Endodermal cell (in vitro differentiated cells): ENCODE data around the gene YPEL5. TPM values are rescaled to one million over a fixed set of nuclear protein-coding genes. Genes with fewer than 3 reads are reported as not detected.
"Not testable (repeated sequence)": the region's sequence is repeated elsewhere in the genome, so short reads cannot be mapped to it uniquely, and the experiment has no call there.

Experiments used
- DNase-seq: peaks from one replicate; pipeline ENCODE4 v3.0.0-alpha.2; 2017
- H3K27ac ChIP-seq: 2 replicates; pipeline ENCODE4 v1.5.1; 2013; ENCODE audit warnings: mild to moderate bottlenecking, low read depth, low read length, moderate library complexity
- H3K27me3 ChIP-seq: 2 replicates; pipeline ENCODE4 v1.6.1; 2013; ENCODE audit warnings: mild to moderate bottlenecking, low read length, moderate library complexity; ENCODE audit not compliant: insufficient read depth, control insufficient read depth, poor library complexity, severe bottlenecking
- H3K36me3 ChIP-seq: 2 replicates; pipeline ENCODE4 v1.7.0; 2013; ENCODE audit warnings: mild to moderate bottlenecking, low read length, moderate library complexity; ENCODE audit not compliant: control insufficient read depth, insufficient read depth
- H3K4me1 ChIP-seq: one replicate; pipeline ENCODE4 v1.7.0; 2013; ENCODE audit warnings: low read length; ENCODE audit not compliant: control insufficient read depth, insufficient read depth
- H3K4me3 ChIP-seq: 2 replicates; pipeline ENCODE4 v1.5.1; 2013; ENCODE audit warnings: mild to moderate bottlenecking, low read length, moderate library complexity
- H3K9ac ChIP-seq: 2 replicates; pipeline ENCODE4 v1.6.1; 2013; ENCODE audit warnings: mild to moderate bottlenecking, low read length, moderate library complexity; ENCODE audit not compliant: poor library complexity, severe bottlenecking; ENCODE audit errors: extremely low read depth
- H3K9me3 ChIP-seq: 2 replicates; pipeline ENCODE4 v1.6.1; 2013; ENCODE audit warnings: mild to moderate bottlenecking, low read length, moderate library complexity; ENCODE audit not compliant: control insufficient read depth
- H3K27ac Mint-ChIP-seq: 2 replicates; pipeline ENCODE4 v1.8.0; 2020; ENCODE audit warnings: mixed read lengths
- H3K27me3 Mint-ChIP-seq: 2 replicates; pipeline ENCODE4 v1.8.0; 2021; ENCODE audit warnings: mild to moderate bottlenecking, mixed read lengths; ENCODE audit not compliant: insufficient read depth
- H3K36me3 Mint-ChIP-seq: 2 replicates; pipeline ENCODE4 v1.8.0; 2020; ENCODE audit warnings: low read depth, mixed read lengths
- H3K4me1 Mint-ChIP-seq: 2 replicates; pipeline ENCODE4 v1.8.0; 2020; ENCODE audit warnings: mixed read lengths
- H3K4me3 Mint-ChIP-seq: 2 replicates; pipeline ENCODE4 v1.8.0; 2020; ENCODE audit warnings: mild to moderate bottlenecking, moderate library complexity, mixed read lengths
- H3K9me3 Mint-ChIP-seq: 2 replicates; pipeline ENCODE4 v1.8.0; 2020; ENCODE audit warnings: mild to moderate bottlenecking, mixed read lengths
- CTCF ChIP-seq: fragments of 200-600 bp; sonication (generic); conservative IDR thresholded peaks from 2 replicates; pipeline ENCODE4 v1.5.0; 2021; ENCODE audit warnings: antibody characterized with exemption, mild to moderate bottlenecking
- WGBS, 2 experiments: methylation state at CpG; one replicate each; pipeline versions ENCODE4 v1.1.5 to v1.1.7; 2013; ENCODE audit warnings: missing lambda C conversion rate in 2 of 2, mixed read lengths in 1 of 2; ENCODE audit not compliant: insufficient coverage in 1 of 2, insufficient read length in 1 of 2; 5-methylcytosine and 5-hydroxymethylcytosine counted together
- total RNA-seq, 2 donors: library from RNA; stranded (reverse); fragmentation: NEBNext Ultra II Directional in 1 of 2; extraction: Animal tissue kit (Norgen Biotek cat#: 25700) in 1 of 2; gene quantifications; 2 replicates in 1 of 2; 3 replicates in 1 of 2; pipeline ENCODE4 v1.2.1, GENCODE V29; 2021

YPEL5 gene
- total RNA-seq, 2 donors from 2014 or later = 80.1 to 97.2 TPM

GRCh38 chr2:30144260-30144659 is 2.5 kb upstream of the YPEL5 start:
- Histone ChIP-seq H3K4me1 (peaks cover 8% of the 10 kb centered on the region), H3K9me3 (no peaks in the 10 kb centered on the region), H3K27me3 (no peaks in the 10 kb centered on the region), H3K9ac (no peak overlapping the region), H3K4me3 (no peak overlapping the region), H3K36me3 (peaks cover 6% of the 10 kb centered on the region), H3K27ac (no peak overlapping the region)
- Mint-ChIP-seq H3K9me3 (no peaks in the 10 kb centered on the region), H3K4me1 (peaks cover 21% of the 10 kb centered on the region), H3K27ac (no peak overlapping the region), H3K4me3 (no peak overlapping the region), H3K27me3 (peaks cover 5% of the 10 kb centered on the region), H3K36me3 (peaks cover 2% of the 10 kb centered on the region)
- DNase-seq = no peak
- TF ChIP-seq CTCF = no peak
- 89% methylated on average over 1 of the region's 1 CpG; no CpG with 5 or more reads in 1 of the 2 experiments for WGBS, 2 experiments

DNA sequence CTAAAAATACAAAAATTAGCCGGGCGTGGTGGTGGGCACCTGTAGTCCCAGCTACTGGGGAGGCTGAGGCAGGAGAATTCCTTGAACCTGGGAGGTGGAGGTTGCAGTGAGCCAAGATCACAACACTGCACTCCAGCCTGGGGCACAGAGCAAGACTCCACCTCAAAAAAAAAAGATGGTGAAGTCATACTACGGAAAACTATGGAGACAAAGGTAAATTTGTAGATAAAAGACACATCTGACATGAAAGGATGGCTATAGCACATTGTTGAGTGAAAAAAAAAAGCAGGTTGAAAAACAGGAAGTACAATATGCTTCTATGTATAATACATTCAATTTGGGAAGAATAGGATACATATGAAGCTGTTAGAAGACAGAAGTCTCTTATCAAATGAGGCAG is 1.9 kb upstream of the YPEL5 start:
- not testable (repeated sequence) for H3K36me3 ChIP-seq, H3K9me3 Mint-ChIP-seq, H3K27me3 Mint-ChIP-seq, DNase-seq, H3K4me3 Mint-ChIP-seq, H3K27ac Mint-ChIP-seq, H3K27ac ChIP-seq, H3K4me1 ChIP-seq, H3K9me3 ChIP-seq, H3K36me3 Mint-ChIP-seq, H3K4me3 ChIP-seq, H3K9ac ChIP-seq, H3K27me3 ChIP-seq
- 79 to 81% methylated on average over 2 to 3 of the region's 3 CpGs for WGBS, 2 experiments
- H3K4me1 Mint-ChIP-seq = peaks cover 28% of the 10 kb centered on the region

DNA sequence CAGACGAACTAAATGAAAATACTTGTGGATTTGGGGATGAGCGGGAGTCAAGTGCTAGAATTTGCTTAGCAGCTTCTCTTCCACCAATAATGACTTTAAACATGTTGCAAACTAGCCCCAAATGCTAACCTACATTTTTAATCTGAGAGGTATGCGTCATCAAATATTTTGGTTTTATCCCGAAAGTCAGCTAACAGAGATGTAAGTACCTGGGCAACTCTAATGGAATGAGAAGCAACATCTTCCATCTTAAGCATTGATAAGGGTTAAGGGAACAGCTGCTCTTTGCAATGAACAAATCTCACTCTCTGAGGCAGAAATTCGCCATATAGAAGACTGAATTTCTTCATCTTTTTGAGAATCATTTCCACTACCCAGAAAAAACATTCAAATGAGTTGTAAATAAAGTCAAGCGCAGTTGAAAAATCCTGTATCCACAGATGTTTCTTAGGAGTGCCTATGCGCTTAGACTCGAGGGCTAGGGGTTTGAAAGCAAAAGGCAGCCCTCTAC is 926 bp upstream of the YPEL5 start:
- Mint-ChIP-seq H3K4me3 (peak overlapping the region; percentile 64), H3K9me3 (no peaks in the 10 kb centered on the region), H3K4me1 (peaks cover 37% of the 10 kb centered on the region), H3K27me3 (peaks cover 5% of the 10 kb centered on the region), H3K36me3 (peaks cover 2% of the 10 kb centered on the region), H3K27ac (peak overlapping the region; percentile 96)
- 47 to 52% methylated on average over 6 to 8 of the region's 8 CpGs for WGBS, 2 experiments
- Histone ChIP-seq H3K9me3 (no peaks in the 10 kb centered on the region), H3K36me3 (peaks cover 7% of the 10 kb centered on the region), H3K4me3 (peak overlapping the region; percentile 90), H3K9ac (peak overlapping the region; percentile 79), H3K27me3 (no peaks in the 10 kb centered on the region), H3K27ac (peak overlapping the region; percentile 48), H3K4me1 (peaks cover 11% of the 10 kb centered on the region)
- no peak for DNase-seq
- TF ChIP-seq CTCF = no peak

GRCh38 chr2:30147196-30147714 is 448 bp downstream of the YPEL5 start:
- peaks cover 16% of the 10 kb centered on the region for H3K4me1 ChIP-seq
- no peak for TF ChIP-seq CTCF
- Mint-ChIP-seq H3K9me3 (no peaks in the 10 kb centered on the region), H3K4me1 (peaks cover 49% of the 10 kb centered on the region), H3K27ac (no peak overlapping the region), H3K36me3 (peaks cover 4% of the 10 kb centered on the region), H3K4me3 (peak overlapping the region; percentile 64), H3K27me3 (peaks cover 5% of the 10 kb centered on the region)
- WGBS, 2 experiments = 0% methylated on average over 10 to 79 of the region's 79 CpGs
- H3K27ac ChIP-seq = peak overlapping the region; percentile 87
- no peaks in the 10 kb centered on the region for H3K27me3 ChIP-seq
- peak overlapping the region; percentile 84 for H3K9ac ChIP-seq
- no peak for DNase-seq
- no peaks in the 10 kb centered on the region for H3K9me3 ChIP-seq
- H3K4me3 ChIP-seq = peak overlapping the region; percentile 71
- peaks cover 13% of the 10 kb centered on the region for H3K36me3 ChIP-seq
